HG03135 (cell line): Measurements from ENCODE around the gene FA2H.
"Not testable (repeated sequence)": the region's sequence is repeated elsewhere in the genome, so short reads cannot be mapped to it uniquely, and the experiment has no call there.

Experiments used
- ATAC-seq: cut with Tn5 transposase; IDR thresholded peaks from one replicate; pipeline ENCODE4 v1.9.1; 2021; ENCODE audit warnings: mild to moderate bottlenecking, moderate library complexity; ENCODE audit not compliant: unreplicated experiment

FA2H gene

DNA sequence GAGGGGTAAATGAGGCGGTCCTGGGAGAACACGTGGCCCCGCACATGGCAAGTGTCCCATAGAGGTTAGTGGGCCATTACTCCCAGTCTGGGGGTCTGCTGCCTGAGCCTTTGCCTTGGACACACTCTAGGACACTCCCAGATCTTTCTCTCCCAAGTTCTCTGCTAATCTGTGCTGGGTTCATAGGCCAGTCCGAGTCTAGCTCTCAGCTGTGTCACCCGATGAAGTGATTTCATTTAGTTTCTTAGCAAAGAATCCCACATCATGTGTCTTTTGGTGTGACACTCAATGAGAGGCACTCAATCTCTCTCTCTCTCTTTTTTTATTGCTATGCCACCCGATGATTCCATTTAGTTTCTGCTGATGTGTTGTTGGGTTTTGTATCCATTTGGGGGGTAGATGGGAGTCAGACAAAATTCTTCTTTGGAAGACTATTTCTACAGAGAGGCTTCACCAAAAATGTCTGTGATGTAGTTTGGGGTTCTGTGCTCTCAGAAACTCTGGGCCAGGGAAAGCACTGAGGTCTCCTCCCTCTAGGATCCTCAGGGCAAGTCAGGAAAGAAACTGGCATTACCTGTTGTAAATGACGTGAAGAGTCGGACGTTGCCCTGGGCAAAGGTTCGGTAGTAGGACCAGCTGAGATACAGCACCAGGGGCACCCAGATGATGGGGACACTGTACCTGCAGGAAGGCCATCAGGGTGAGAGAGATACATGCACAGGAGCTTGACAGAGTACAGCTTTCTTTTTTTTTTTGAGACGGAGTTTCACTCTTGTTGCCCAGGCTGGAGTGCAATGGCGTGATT is 48.8 kb downstream of the FA2H start:
- no peak for ATAC-seq

DNA sequence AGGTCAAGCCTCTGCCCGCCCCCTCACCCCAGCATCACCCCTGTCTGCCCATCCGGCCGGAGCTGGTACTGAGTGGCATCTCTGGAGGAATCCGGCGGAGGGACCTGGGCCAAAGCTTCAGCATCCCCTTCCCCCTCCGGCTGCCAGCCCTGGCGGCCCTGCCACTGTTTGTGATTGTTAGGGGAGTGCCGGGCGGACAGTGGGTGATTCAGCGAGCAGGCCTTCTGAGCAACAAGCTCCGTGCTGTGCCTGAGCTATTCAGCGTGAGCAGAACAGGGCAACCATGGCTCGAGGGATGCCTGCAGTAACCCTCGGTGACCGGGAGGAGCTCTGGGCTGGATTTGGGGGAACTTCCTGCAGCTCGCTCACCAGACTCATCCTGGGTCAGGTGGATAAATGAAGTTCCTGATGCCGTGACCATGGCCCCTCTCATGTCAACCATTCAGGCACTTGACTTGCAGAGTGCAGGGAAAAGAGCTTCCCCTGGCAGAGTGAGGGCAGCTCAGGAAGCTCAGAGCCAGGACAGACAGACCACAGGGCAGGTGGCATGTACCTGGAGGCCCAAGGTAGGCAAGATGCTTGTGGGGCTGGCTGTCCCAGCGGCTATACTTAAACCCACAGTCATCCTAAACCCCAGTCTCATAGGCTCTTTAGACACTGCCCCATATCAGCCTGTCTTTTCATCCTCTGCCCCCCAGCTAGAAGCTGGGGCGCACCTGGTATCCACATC is 49.6 kb downstream of the FA2H start:
- no peak for ATAC-seq

DNA sequence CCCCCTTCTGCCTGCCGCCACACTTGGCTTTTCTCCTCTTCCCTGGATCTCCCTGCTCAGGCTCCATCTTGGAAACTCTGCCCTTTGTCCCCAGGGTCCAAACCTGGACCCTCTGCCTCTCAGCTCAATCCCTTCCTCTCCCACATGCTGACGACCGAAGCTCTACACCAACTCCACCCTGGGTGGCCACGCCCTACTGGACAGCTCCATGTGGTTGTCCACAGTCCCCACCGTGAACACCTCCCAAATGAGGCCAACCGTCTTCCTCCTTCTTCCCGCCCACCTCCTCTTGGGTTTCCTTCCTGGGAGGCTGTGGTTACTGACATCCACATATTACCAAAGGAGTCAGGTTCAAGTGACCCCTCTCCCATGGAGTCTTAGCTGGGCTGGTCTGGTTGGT is 51.4 kb downstream of the FA2H start:
- no peak for ATAC-seq

DNA sequence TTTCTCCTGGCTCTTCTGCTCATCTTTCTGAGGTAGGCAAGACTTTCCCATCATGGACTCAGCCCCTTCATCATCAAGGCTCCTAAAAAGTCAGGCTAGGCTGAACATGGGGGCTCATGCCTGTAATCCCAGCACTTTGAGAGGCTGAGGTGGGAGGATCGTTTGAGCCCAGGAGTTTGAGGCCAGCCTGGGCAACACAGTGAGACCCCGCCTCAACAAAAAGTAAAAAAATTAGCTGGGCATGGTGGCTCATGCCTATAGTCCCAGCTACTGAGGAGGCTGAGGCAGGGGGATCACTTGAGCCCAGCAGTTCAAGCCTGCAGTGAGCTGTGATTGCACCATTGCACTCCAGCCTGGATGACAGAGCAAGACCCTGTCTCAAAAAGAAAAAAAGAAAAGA is 52.5 kb downstream of the FA2H start:
- ATAC-seq, result not testable (repeated sequence)

DNA sequence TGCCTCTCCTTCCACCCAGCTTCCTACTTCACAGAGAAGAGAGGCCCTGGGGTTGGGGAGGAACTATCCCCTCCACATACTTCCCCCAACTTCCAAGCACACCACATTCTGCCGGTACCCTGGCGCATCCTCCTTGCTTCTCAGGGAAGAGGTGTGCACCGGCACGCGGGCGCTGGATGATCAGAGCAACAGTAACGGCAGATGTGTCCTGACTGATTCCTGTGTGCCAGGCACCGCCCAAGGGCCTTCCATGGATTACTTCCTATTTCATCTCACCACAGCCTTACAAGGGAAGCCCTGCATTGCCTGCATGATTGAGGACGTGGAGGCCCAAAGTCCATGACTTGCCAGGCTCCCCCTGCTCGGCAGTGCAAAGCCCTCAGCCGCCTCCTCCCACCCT is 52.9 kb downstream of the FA2H start:
- no peak for ATAC-seq

DNA sequence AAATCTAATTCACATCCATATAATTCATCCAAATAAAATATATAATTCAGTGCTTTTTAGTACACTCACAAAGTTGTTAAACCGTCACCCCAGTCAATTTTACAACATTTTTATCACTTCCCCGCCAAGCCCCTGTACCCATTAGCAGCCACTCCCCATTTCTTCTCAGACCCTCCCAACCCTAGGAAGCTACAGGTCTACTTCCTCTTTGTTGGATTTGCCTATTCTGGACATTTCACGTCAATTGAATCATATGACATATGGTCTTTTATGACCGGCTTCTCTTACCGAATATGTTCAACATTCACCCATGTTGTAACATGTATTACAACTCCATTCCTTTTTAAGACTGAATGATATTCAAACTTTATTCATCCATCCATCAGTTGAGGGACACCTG is 54.0 kb downstream of the FA2H start:
- no peak for ATAC-seq

DNA sequence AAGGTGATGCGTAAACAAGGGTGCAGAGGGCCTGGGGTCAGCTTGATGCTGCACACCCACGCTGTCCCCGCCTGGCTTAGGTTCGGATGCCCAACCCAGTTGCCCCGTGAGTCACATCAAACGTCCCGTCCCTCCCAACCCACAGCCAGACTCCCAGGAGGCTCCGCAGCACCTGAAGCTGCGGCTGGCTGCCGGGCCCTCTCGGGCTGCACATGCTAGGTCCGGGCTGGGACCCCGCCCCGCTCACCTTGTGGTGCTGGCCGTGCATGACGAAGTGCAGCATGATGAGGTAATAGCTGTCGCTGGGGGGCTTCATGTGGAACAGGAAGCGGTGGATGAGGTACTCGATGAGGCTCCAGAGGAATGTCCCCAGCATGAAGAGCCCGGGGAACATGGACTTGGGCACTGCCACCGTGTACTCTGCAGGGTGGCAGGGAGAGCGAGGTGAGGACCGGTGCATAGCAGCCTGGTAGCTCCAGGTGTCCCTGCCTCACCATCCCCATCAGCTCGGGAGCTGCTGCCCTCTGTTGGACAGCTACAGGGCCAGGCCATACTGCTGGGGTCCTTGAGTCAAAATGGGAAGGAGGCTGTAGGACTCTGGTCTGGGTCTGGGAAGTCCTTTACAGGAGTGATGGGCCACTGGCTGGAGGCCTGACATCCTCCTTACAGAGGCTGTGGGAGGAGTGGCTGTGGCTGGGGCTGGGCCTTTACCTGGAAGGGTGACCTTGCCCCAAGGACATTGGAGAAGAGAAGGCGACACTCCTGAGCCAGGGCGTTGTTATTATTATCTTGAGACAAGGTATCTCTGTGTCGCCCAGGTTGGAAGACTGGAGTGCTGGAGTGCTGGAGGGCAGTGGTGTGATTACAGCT is 55.6 kb downstream of the FA2H start:
- no peak for ATAC-seq

DNA sequence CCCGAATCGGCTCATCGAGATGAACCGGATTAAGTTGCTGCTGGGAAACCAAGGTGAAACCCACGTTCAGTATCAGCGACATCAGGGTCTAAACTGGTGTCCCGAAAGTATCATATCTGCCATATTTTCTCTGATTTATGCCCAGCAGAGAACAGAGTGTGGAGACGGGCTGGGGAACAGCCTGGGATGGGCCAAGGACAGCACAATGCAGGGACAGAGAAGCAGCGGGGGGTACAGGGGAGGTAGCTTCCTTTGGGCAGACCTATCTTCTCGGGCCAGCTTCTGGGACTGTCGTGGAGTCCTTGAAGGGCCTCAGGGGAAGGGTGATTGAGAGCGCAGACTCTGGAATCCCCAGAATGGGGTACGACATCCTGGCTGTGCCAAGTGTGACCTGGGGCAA is 56.5 kb downstream of the FA2H start:
- no peak for ATAC-seq

DNA sequence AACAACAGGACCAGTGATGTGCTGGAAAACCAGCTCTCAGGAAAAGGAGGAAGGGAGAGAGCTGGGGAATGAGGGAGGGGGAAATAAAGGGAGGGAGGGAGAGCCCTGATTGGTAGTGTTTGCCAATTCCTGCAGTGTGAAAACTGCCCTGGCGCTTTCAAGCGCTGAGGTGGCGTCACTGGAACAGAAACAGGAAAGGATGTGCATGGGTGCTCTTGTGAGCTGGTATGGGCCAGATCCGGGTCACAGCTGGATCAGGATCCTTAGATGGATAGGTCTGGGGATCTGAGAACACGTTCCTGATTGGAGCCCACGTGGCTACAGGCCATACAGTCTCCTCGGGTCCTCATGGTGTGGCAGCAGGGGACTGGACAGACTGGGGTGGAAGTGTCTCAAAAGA is 57.3 kb downstream of the FA2H start:
- no peak for ATAC-seq

DNA sequence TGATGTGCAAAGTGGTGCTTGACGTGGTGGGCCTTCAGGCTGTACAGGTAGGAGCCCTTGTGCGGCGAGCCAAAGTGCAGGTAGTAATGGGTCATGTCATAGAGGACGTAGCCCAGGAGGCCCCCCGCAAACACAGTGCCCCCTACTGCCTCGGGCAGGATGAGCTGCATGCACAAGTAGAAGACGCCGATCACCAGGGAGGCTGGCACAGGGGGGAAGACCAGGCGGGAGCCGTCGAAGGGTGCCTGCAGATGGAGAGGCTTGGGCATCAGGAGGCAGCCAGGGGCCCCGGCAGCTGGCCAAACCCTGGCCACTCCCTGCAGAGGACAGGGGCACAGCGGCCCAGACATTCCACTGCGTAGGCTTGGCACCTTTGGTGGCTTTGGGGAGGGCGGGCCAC is 58.3 kb downstream of the FA2H start:
- no peak for ATAC-seq

DNA sequence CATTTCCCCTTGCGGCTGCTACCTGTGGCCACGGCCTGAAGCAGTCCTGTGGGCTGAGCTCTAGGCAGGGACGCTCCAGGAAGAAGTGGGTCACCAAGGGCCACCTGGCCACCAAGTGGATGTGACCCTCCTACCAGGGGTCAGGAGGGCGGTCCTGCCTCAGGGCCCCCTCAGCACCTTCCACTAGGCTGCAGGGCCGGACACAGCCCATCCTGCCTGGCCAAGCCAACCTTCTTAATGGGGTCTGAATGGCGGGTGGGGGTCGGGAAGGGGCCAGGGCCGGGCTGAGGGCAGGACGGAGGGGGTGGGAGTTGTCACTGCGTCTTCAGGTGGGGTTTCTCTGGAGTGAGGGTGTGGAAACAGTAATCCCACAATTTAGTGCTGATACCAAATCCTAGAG is 60.7 kb downstream of the FA2H start:
- no peak for ATAC-seq

DNA sequence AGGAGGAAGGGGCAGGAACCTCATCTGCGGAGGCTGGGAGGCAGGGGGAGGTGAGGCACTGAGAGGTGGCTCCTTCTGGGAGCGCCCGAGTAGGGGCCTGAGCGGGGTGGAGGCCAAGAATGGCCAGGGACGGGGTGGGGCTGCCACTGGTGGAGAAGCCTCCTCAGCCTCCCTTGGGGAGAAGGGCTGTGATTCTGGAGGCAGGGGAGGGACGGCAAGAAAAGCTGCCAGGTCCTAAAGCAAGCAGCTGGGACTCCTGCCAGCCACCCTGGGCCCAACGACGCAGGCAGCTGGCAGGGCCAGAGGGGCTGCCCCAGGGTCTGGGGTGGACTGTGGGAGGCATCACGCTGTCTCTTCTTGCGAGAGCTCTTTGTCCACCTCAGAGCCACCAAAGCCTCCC is 61.3 kb downstream of the FA2H start:
- ATAC-seq, result no peak

DNA sequence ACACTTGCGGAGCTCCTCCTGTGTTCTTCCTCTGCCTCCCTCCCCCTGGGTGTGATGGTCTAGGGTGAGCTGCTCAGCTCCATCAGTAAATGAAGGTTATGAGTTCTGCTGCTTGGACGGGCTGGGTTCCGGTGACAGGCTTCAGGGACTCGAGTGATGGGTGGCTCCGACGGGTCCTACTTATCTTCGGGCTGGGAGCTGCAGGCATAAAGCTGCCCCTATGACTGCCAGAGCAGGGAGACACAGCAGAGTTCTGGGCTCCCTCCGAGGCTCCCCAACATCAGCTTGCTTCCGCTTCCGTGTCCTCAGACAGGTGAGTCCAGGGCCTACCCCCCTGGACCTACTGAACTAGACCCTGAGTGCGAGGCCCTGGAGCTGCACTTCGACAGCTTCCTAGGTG is 62.7 kb downstream of the FA2H start:
- ATAC-seq, result no peak

DNA sequence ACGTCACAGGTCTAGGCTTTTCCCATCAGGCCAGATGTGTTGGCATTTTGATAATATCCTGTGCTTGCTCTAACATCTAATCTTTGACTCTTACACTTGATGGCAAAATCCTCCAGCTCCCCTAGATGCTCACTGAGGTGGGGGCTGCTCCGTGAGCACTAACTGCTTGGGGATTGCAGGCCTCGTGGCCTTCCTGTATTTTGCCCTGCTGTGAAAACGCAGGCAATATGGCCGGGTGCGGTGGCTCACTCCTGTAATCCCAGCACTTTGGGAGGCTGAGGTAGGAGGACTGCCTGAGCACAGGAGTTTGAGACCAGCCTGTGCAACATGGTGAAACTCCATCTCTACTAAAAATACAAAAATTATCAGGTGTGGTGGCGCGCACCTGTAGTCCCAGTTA is 64.2 kb downstream of the FA2H start:
- no peak for ATAC-seq

DNA sequence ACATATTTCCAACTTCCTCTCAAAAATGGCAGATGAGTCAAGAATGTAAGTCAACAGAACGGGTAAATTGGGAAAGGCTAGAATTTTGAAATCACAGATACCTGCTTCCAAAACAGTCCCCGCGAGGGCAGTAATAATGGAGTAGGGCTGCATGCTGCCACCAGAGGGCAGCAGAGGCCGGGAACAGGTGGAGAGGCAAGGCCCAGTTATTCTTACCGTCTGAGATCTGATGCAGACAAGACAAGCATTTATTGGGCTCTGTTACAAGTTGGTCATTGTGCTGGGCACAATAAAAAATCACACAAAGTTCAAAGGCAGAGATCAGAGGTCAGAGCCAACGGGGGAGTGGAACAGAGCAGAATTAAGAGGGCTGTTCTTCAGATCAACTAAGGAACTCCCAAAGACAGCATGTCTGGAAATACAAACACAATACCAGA is 65.2 kb downstream of the FA2H start:
- peak; percentile 89 for ATAC-seq

DNA sequence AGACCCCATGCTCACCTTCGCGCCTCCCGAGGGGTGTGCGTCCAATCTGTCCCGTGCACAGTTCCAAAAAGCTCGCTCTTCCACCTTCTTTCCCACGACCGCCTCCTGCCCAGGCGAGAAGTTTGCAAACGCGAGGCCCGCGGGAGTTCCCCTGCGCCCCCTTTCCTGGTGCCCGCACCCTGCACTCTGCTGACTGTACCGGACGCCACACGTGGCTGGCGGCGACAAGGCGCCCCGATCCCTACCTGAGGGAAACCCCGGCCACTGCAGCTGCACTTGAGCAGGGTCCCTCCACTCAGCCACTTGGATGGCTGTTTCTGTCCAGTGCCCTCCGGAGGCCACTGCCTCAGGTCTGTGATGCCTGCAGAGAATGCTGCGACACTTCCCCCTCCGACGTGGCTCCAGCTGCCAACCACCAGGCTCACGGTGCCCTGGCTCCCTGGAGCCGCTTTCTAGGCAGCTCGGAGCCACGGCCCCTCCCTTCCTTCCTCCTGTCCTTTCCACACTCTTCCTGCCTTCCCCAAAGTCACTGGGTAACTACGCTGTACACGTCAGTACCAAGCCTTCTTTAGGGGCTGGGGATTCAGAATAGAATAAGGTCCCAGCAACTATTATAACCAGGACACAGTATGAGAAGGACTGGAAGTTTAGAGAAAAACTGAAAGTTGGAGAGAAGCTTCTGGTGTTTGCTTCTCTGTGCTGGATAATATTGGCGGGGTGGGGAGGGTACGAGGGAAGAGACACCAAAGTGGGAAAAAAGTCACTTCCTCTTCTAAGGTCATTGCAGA is 74.0 kb downstream of the FA2H start, which contains the start of gene MLKL:
MLKL (minus strand) TSS at position 425 of the 788 bp plus-strand sequence. CDS start 5,105 bp downstream, outside the sequence.
- ATAC-seq, result peak; percentile 43

DNA sequence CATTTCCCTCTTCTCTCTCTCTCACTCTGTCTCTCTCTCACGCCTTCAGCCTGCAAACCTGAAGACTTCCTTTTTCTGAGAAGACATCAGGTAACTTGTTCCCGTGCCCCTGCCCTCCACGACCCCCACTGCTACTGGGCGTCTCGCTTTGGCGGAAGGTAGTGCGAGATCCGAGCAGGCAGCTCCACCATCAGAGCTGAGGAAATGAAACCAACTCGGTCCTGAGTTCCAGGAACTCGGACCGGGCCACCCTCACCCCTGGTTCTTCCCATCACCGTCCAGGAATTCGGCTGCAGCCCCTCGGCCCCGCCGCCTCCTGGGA is 74.5 kb downstream of the FA2H start:
- ATAC-seq, result no peak

DNA sequence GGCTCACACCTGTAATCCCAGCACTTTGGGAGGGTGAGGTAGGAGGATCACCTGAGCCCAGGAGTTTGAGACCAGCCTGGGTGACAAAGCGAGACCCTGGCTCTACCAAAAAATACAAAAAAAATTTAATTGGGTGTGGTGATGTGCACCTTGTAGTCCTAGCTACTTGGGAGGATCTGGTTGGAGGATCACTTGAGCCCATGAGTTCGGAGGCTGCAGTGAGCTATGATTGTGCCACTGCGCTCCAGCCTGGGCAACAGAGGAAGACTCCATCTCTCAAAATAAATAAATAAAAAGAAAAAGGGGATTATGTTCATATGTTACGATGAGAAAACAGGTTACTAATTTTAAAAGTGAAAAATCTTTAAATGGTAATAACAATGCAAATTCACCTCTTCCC is 75.0 kb downstream of the FA2H start:
- no peak for ATAC-seq

DNA sequence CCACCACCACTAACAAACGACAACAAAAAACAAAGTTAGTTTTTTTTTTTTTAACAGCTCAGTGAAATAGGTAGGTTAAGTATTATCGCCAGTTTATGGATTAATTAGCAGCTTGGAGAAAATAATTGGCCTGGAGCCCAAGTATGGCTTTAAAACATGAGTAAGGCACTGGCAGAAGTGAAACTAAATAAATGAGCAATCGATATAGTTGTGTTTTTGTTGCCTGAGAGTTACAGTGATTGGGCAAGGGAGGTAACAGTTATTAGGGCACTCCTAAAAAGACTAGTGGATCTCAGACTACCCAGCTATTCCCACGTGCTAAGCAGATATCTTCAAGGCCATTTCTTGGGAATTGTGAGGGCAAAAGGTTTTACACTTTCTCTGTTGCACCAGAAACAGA is 76.4 kb downstream of the FA2H start:
- ATAC-seq, result no peak
